CD4-positive, alpha-beta T cell treated with Interleukin-4 for 1 hour (primary cell): ENCODE measurements around the gene HOXD4.

Source experiments
- DNase-seq, 2 donors: peaks; one replicate each; pipeline ENCODE4 v3.0.0-alpha.2; 2020 to 2022

The HOXD4 gene

DNA sequence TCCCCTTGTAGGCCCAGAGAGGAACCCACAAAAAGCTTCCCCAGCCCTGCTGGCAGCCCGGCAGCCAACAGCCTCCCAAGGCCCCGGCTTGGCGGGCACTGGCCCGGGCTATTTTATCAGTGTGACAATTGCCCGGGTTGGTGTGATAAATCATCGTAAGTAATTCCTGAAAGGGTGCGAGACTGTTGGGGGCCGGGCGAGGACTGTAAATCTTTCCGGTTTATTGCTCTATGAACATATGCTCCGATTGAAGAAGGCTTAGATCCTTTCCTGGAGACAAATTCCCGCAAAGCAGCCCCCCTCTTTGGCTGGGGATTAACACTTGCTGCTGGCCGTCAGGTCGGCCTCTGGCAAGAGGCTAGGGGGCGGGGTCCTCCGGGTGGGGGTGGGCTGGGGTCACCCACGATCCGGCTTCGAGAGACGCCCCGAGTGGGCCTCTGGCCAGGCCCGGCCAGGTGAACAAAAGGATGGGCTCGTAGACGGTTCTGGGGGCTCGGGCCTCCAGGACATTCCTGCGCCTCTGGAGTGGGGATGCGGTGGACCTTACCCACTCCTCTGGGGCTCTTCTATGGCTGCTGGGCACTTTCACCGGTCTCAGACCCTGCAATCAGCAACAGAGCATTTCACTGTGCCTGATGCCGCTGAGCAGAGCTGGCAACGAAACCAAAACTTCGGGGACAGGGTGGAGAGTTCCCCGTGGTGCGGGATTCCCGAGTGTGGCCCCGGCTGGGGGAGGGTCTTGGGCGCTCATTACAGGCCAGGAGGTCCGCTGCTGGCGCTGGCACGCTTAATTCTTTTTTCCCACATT, 7.7 kb downstream of the HOXD4 start:
- DNase-seq: no peak

DNA sequence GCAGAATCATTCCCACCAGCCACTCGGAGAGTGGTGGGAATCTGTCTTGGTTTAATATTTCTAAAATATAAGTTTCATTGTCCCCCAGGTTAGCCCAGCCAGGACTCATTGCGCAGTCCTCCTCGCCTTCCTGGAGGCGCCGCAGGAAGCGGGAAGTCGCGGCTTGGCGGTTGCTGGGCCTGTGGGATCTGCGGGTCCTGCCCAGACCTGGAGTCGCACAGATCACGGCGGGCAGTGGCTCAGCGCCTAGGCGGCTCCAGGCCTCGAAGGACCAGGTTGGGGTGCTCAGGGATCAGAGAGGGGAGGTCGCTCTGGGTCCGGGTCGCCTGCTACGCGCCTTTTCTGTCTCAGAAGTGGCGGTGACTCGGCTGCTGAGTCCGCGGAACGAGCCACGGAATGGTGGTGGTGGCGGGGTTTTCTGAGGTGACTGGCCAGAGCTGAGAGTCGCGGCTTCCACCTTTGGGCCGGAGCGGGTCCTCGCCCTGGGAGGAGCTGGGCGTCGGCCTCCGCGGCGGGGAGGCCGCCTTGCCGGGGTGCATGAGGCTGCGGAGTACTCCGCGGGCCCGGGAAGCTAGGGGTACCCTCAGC, 8.4 kb downstream of the HOXD4 start:
- DNase-seq: no peak

DNA sequence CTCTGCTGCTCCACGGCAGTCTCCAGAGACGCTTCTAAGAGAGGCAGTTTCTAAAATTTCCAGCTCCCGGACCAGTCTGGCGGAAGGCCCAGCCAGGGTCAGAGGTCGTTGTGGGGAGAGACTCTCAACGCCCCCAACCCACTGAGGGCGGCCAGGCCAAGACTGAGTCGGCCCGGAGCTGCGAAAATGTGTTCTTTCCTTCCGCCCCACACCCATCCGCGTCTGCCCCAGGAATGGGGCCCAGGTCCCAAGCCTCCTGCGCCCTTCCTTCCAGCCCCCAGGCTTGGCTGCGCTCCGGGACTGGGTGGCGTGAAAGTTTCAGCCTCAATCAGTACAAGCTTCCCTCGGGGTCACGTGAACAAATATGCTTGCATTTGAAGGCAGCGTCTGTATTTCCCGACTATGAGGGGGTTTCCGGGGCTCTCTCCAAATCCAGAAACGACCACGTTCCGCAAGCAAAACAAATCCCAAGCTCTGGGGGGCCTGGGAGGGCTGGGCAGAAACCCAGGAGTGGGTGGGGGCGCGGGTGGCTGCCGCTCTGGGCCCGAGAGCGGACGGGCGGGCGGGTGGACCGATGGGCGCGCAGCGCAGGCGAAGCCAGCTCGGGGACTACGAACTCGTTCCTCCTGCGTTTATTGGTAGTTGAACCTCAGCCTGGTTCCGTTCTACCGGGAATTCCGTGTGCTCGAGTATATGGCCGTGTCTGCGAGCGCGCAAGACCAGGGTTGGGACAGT, 9.1 kb downstream of the HOXD4 start:
- DNase-seq: no peak

DNA sequence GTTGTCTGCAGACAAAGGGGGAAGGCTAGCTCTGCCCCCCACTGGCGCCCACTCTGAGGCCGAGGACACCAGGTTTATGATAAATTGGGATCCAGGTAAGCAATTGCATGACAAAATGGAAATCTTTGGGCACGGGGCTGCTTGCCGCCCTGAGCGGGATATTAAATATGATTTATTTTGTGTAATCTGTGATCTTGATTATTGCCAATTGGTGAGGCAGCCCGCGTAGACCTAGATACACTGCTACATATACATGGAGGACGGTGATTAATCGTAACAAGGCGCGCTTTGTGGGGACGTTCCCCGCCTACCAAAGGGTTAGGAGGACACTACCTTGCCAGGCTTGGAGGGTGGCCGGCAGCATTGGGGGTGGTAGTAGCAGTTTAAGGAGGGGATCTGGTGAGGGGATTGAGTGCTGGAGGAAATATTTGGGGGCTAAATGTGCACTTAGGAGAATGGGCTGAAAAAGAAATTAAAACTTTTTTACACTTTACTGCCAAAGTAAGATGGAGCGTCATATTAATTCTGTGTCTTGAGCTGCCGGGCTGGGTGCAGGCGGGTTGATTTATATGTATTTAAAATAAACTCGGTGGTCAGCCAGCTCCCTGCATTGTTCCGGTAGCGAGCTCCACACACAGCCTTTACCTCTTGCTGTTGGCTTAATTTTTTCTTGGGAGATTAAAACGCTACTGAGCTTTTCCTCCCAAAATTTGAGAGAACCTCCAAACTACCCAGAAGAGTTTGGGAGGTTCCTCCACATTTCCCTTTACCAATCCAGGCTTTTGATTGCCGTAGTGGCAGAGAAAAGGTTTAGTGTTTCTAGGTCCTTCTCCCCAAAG, 9.9 kb downstream of the HOXD4 start:
- DNase-seq: no peak

DNA sequence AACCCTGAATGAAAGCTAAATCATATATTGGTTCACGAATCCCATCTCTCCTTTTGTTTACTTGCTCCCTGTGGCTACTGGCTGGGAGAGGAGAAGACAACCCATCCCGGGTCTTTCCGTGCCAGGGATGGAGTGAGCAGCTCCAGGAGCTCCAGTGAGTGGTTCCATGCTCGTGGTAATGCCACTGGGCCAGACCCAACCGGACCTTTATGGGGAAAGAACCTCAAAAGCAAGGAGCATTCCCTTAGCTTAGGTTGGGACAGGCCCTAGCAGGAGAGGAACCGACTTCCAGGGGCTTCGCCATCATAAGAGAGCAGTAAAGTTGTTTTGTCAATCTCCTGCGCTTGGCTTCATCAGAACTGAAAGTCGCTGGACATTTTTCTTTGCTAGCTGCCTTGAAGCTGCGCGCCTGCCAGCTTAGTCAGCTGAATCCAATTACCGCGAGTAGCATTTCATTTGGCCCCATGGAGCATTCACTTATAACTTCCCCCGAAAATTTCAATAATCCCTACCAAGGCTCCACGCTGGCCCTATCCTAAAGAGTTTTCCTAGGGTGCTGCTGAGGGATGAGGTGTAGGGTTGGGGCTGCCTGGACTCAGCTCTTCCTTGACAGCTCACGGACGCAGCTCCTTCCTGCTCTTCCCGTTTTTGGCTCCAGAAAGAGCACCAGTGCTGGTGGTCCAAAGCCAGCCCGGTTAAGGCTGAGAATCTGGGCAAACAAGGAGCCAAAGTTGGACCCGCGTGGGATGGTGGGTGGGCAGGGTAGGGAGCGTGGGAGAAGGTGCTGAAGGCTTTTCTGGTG, 10.7 kb downstream of the HOXD4 start:
- DNase-seq: no peak

DNA sequence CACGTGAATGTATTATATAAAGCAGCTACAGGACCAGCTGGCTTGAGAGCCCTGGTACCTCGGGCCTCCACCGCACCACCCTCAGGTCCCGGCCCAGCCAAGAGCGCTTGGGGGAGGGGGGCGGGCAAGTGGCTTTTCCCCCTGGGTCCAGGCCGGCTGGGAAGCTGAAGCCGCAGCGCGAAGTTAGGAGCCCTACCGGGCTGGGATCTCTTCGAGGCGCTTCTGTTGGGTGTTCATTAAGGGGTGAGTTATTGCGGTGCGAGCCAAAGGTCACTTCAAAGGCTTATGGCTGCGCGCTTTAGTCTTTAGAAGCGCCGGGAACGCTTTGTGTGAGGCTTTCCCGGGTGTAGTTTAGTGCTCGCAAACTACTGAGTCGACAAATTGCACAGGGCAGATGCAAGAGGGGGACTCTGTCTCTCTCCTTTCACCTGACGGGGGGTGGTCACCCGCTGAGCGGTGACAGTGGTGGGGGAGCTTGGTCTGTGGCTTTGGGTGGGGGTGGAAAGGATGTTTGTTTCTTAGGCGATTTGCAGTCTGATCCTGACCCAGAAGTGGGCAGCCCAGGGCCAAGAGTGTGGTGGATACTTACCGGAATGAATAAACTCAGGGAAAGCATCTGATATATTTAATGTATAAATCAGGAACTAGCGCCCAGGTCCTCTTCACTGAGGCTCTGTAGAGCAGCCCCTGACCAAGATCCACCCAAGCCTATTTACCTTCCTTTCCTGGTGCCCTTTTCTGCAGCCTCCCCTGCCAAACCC, 11.7 kb downstream of the HOXD4 start:
- no peak for DNase-seq

DNA sequence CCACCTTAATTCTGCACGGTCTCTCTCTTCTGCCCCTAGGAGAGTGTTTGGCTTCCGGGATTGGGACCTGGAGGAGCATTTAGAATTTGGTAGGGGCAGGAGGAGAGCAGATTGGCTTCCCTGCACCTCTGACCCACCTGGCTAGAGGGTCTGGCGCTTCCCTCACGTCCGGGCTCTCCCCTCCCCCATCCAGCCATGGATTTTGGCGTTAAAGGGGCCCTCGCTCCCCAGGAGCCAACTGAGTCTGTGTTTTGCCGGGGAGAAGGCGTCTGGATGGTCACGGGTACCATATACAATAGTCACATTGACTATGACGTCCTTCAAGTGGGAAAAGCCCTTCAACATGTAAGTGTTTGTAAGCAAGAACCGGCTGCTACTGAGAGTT, 12.3 kb downstream of the HOXD4 start:
- DNase-seq: no peak

DNA sequence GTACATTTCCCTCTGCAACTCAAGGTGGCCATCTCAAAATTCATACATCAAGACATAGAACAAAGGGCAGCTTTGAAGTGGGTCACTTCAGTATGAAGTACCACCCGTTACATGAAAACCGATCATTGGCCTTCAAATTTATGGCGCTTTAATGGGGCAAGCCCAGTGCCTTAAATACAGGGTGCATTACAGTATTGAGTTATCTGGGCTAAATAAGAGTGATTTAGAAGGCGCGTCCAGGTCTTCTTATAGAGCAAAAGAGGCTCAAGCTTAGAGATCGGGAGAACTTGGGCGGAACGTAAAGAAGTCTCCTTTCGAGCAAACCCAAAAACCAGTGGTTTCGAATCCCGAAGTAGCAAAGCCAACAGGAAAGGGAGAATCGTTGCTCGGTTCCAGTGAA, 12.9 kb downstream of the HOXD4 start:
- no peak for DNase-seq

DNA sequence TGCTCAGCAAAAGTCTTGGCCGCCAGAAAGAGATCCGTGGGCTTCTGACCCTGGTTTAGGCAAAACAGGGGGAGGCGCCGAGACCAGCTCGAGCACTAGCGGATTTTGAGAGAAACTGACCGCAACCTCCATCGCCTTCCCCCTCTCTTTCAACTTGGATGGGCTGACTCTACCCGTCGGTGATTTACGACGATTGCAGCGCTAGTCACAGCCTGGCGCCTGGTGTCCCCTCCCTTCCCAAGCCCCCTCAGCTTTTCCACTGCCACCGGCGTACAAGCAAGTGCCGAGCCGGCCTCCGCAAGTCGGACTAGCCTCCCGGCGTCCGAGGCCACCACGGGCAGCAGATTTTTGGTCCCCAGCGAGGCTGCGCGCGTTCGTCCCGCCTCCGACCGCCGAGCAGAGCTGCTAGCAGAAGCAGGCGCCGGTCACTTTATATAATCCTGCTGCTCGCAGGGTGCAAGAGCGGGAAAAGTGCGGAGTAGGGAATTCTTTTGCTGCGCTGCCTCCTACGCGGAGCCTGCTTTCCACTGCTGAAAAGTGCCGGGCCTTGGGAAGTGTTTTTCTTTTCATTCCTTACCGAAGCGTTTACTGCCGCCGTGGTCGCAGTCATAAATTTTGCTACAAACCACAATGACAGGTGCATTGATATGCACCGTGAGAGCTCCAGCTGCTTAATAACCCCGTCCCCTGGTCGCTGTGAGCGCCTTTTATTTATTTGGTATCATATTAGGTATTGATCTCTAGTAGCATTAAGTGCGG, 13.4 kb downstream of the HOXD4 start:
- no peak for DNase-seq

DNA sequence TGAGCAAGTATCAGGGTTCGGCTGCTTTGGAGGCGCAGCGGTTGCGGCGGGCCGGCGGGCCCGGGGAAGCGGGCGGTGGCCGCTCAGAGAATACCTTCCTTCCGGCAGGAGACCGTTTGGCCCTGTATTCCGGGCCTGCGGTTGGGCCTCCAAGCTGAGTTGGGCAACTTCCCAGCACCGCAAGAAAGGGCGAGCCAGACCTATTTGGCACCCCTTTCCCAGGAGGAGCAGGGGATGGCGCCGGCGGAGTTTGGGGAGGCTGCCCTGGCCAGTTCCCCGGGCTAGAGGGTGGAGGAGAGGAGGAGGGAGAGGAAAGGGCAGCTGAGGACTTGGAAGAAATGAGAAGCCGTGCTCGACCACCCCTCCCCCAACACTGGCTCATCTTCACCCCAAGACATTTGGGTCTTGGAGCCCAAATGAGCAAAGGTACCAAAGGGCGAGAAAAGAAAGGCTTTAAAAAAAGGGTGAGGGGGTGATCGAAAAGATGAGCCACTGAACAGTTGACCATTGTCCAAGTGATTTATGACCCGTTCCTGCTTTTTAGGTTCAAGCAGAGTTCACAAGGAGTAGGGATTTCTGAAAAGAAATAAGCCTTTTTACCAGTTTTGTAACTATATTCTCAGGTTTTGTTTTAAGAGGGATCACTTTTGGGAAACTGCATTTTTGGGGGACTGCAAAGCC, 14.2 kb downstream of the HOXD4 start:
- no peak for DNase-seq

DNA sequence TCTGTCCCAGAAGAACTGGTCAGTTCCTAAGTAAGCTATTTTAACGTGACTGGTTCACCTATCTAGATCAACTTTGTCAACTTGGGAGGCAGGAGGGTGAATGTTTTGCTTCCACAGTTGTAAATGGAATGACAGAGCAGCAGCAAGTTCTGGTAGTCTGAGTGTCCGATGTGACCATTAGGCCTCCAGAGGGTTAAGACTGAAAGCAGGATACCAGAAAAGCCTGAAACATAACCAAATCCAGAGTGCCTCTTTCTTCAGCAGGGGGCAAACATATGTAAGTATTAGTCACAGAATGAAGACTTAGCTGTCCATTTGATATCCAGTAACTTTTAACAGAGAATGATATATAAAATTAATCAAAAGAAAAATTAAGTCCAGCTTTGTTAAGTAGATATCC, 14.9 kb downstream of the HOXD4 start:
- no peak for DNase-seq

DNA sequence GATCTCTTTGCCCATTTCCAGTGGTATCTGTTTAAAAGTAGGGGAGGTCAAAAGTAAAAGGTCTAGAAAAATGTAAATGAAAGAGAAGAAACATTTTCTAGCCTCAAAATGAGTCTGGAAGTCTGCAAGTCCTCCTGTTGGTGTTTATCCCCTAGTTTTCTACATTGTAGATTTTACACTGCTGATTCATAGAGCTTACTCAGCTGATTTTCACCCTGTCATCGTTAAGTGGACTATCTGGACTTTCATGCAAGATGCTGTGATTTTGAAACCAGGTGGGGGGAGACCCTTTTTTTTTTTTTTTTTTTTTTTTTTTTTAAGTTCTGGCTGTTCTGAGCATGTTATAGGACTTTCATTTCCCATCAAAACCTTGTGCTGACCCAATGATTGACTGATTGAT, 16.0 kb downstream of the HOXD4 start:
- no peak for DNase-seq

DNA sequence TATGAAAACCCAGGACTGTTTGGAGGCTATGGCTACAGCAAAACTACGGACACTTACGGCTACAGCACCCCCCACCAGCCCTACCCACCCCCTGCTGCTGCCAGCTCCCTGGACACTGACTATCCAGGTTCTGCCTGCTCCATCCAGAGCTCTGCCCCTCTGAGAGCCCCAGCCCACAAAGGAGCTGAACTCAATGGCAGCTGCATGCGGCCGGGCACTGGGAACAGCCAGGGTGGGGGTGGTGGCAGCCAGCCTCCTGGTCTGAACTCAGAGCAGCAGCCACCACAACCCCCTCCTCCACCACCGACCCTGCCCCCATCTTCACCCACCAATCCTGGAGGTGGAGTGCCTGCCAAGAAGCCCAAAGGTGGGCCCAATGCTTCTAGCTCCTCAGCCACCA, 17.8 kb downstream of the HOXD4 start:
- no peak for DNase-seq

DNA sequence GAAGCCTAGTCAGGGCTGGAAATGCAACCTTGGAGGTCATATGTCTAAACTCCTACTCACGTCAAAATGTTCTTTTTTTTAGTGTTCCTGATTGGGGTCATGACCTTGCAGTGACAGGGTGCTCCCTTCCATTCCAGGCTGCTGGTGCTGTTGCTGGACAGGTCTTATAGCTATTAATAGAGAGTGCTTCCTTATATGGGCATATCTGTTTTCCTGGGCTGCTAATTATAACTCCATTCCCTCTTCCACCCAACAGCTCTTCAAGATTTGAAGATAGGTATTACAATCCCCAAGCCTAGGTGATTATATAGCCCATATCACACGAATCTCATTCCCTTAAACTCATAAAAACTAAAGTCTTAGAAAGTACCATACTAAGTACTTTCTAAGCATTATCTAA, 18.4 kb downstream of the HOXD4 start:
- no peak for DNase-seq

DNA sequence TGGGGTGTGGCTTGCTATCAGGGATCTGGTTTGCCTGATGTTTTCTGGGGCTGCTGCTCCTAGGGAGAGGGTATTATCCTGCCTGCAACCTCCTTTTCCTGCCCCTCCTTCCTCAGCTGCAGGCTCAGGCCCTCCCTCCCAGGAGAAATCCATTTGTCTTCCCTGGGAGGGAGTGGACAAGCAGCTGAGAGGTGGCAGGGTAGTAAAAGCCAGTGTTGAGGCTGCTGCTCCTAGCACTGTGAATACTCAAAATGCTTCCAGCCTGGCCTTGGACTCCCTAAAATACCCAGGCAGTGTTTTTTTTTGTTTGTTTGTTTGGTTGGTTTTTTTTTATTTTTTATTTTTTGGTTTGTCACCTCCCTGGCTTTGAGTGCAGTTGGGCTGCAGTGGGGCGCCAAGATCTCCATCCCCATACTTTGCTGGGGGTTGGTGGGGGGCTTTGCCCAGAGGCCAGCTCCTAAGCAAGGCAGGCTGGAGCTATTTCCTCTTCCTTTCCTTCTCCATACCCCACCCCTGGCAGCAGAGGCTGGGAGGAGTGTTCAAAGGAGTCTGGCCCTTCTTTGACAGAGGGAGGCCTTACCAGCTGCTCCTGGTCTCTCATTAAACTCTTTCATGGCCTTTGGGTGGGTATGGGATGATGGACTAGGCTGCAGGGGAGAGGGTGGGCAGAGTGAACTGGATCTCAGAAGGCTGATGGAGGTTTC, 19.4 kb downstream of the HOXD4 start:
- DNase-seq: no peak

DNA sequence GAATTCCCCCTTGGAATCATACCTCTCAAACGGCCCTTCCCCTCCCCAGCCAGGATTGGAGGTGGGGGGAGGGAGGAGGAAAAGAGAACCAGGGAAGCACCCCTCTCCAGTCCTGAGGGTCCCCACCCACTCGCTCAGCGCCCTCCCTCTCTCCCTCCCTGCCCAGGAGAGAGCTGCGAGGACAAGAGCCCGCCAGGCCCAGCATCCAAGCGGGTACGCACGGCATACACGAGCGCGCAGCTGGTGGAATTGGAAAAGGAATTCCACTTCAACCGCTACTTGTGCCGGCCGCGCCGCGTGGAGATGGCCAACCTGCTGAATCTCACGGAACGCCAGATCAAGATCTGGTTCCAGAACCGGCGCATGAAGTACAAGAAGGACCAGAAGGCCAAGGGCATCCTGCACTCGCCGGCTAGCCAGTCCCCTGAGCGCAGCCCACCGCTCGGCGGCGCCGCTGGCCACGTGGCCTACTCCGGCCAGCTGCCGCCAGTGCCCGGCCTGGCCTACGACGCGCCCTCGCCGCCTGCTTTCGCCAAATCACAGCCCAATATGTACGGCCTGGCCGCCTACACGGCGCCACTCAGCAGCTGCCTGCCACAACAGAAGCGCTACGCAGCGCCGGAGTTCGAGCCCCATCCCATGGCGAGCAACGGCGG, 20.1 kb downstream of the HOXD4 start:
- no peak for DNase-seq

DNA sequence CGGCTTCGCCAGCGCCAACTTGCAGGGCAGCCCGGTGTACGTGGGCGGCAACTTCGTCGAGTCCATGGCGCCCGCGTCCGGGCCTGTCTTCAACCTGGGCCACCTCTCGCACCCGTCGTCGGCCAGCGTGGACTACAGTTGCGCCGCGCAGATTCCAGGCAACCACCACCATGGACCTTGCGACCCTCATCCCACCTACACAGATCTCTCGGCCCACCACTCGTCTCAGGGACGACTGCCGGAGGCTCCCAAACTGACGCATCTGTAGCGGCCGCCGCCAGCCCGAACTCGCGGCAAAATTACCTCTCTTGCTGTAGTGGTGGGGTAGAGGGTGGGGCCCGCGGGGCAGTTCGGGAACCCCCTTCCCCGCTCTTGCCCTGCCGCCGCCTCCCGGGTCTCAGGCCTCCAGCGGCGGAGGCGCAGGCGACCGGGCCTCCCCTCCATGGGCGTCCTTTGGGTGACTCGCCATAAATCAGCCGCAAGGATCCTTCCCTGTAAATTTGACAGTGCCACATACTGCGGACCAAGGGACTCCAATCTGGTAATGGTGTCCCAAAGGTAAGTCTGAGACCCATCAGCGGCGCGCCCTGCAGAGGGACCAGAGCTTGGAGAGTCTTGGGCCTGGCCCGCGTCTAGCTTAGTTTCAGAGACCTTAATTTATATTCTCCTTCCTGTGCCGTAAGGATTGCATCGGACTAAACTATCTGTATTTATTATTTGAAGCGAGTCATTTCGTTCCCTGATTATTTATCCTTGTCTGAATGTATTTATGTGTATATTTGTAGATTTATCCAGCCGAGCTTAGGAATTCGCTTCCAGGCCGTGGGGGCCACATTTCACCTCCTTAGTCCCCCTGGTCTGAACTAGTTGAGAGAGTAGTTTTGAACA, 20.9 kb downstream of the HOXD4 start:
- no peak for DNase-seq
